GM23338 (cell line): Measurements from ENCODE around the gene ZCCHC14. TPM values are rescaled to one million over a fixed set of nuclear protein-coding genes. Genes with fewer than 3 reads are reported as not detected.

Experiments used
- ATAC-seq: fragments of 200-7000 bp; cut with Tn5 transposase; 3 replicates; pipeline ENCODE4 v1.9.1; 2020
- DNase-seq: peaks from one replicate; pipeline ENCODE4 v3.0.0-alpha.2; 2015; ENCODE audit warnings: low spot score
- H2AFZ ChIP-seq: fragments of 200-600 bp; sonication (generic); 2 replicates; pipeline ENCODE4 v1.8.0; 2016; ENCODE audit warnings: antibody characterized with exemption, mild to moderate bottlenecking, moderate library complexity
- H3F3A ChIP-seq: fragments of 200-600 bp; sonication (generic); replicated peaks from 2 replicates; pipeline ENCODE4 v1.8.0; 2017; ENCODE audit warnings: antibody characterized with exemption, mixed run types, low read depth
- H3K27ac ChIP-seq: fragments of 200-600 bp; sonication (generic); 2 replicates; pipeline ENCODE4 v1.6.1; 2016; ENCODE audit warnings: low read depth
- H3K27me3 ChIP-seq: fragments of 200-600 bp; sonication (generic); 2 replicates; pipeline ENCODE4 v1.8.0; 2016; ENCODE audit warnings: mild to moderate bottlenecking, mixed run types, moderate library complexity; ENCODE audit not compliant: insufficient read depth
- H3K36me3 ChIP-seq: fragments of 200-600 bp; sonication (generic); 2 replicates; pipeline ENCODE4 v1.8.0; 2016; ENCODE audit warnings: mild to moderate bottlenecking; ENCODE audit not compliant: insufficient read depth
- H3K4me1 ChIP-seq: fragments of 200-600 bp; sonication (generic); 2 replicates; pipeline ENCODE4 v1.8.0; 2016; ENCODE audit warnings: mild to moderate bottlenecking, moderate library complexity; ENCODE audit not compliant: insufficient read depth
- H3K4me2 ChIP-seq: fragments of 200-600 bp; sonication (generic); 2 replicates; pipeline ENCODE4 v1.7.1; 2017; ENCODE audit warnings: mixed run types
- H3K4me3 ChIP-seq: fragments of 200-600 bp; sonication (generic); 2 replicates; pipeline ENCODE4 v1.6.1; 2016; ENCODE audit warnings: mixed run types
- H3K79me2 ChIP-seq: fragments of 200-600 bp; sonication (generic); replicated peaks from 2 replicates; pipeline ENCODE4 v1.8.0; 2017; ENCODE audit warnings: mild to moderate bottlenecking; ENCODE audit not compliant: insufficient read depth
- H3K9me2 ChIP-seq: fragments of 200-600 bp; sonication (generic); 2 replicates; pipeline ENCODE4 v1.8.0; 2017; ENCODE audit not compliant: insufficient read depth
- H4K20me1 ChIP-seq: fragments of 200-600 bp; sonication (generic); replicated peaks from 2 replicates; pipeline ENCODE4 v1.8.0; 2017; ENCODE audit warnings: mild to moderate bottlenecking; ENCODE audit not compliant: insufficient read depth
- H3K27ac Mint-ChIP-seq: 2 replicates; pipeline ENCODE4 v1.8.0; 2020; ENCODE audit warnings: inconsistent platforms, mild to moderate bottlenecking, moderate library complexity, mixed read lengths
- H3K27me3 Mint-ChIP-seq: 3 replicates; pipeline ENCODE4 v1.8.0; 2022; ENCODE audit warnings: low read depth, mild to moderate bottlenecking, moderate library complexity, mixed read lengths, inconsistent platforms; ENCODE audit not compliant: insufficient read depth, poor library complexity
- H3K36me3 Mint-ChIP-seq: 3 replicates; pipeline ENCODE4 v1.8.0; 2021; ENCODE audit warnings: low read depth, mild to moderate bottlenecking, inconsistent platforms, moderate library complexity, mixed read lengths
- H3K4me1 Mint-ChIP-seq: 3 replicates; pipeline ENCODE4 v1.8.0; 2020; ENCODE audit warnings: mild to moderate bottlenecking, inconsistent platforms, mixed read lengths
- H3K4me3 Mint-ChIP-seq: 3 replicates; pipeline ENCODE4 v1.8.0; 2021; ENCODE audit warnings: moderate library complexity, mild to moderate bottlenecking, inconsistent platforms, mixed read lengths
- H3K9me3 Mint-ChIP-seq: 3 replicates; pipeline ENCODE4 v1.8.0; 2020; ENCODE audit warnings: moderate library complexity, mild to moderate bottlenecking, inconsistent platforms, mixed read lengths
- CREB1 ChIP-seq: fragments of 250-450 bp; sonication (Bioruptor Pico); IDR thresholded peaks from 2 replicates; pipeline ENCODE4 v1.5.0; 2020; ENCODE audit warnings: low read depth, mild to moderate bottlenecking, moderate library complexity
- EZH2 ChIP-seq: fragments of 200-600 bp; sonication (generic); IDR thresholded peaks from one replicate; pipeline ENCODE4 v1.8.0; 2017; ENCODE audit warnings: antibody characterized with exemption, mild to moderate bottlenecking, low read depth; ENCODE audit not compliant: unreplicated experiment
- EZH2phosphoT487 ChIP-seq: fragments of 200-600 bp; sonication (generic); IDR thresholded peaks from one replicate; pipeline ENCODE4 v1.8.1; 2018; ENCODE audit warnings: antibody characterized with exemption; ENCODE audit not compliant: unreplicated experiment
- JUNB ChIP-seq: IDR thresholded peaks from one replicate; pipeline ENCODE4 v1.6.1; 2016; ENCODE audit warnings: antibody characterized with exemption; ENCODE audit not compliant: unreplicated experiment
- NANOG ChIP-seq: IDR thresholded peaks from 2 replicates; pipeline ENCODE4 v1.6.1; 2016; ENCODE audit warnings: antibody characterized with exemption, borderline replicate concordance
- STAT1 ChIP-seq: IDR thresholded peaks from one replicate; pipeline ENCODE4 v1.6.1; 2016; ENCODE audit warnings: antibody characterized with exemption; ENCODE audit not compliant: unreplicated experiment
- ZNF114 ChIP-seq: fragments of 250-450 bp; sonication (Bioruptor Pico); IDR thresholded peaks from 2 replicates; pipeline ENCODE4 v1.5.0; 2020; ENCODE audit warnings: mild to moderate bottlenecking, moderate library complexity
- polyA plus RNA-seq: library from polyadenylated mRNA; unstranded; fragments of >200 nt; fragmentation: Nextera tagmentation; extraction: Ambion mirVana; gene quantifications from 2 replicates; pipeline ENCODE4 v1.2.1, GENCODE V29; 2016
- total RNA-seq: library from RNA; depleted of rRNA; stranded (reverse); fragments of >200 nt; shearing (Covaris generic); gene quantifications from 2 replicates; pipeline ENCODE4 v1.2.3, GENCODE V29; 2014
- TF ChIP-seq, protein P1 (sequence below): IDR thresholded peaks from 2 replicates; pipeline ENCODE4 v1.6.1; 2016; ENCODE audit warnings: antibody characterized with exemption
- TF ChIP-seq, protein P2 (sequence below): fragments of 250-450 bp; sonication (Bioruptor Pico); IDR thresholded peaks from 2 replicates; pipeline ENCODE4 v1.5.0; 2020; ENCODE audit warnings: mild to moderate bottlenecking, moderate library complexity
- TF ChIP-seq, protein P3 (sequence below): IDR thresholded peaks from one replicate; pipeline ENCODE4 v1.6.1; 2018; ENCODE audit warnings: antibody characterized with exemption; ENCODE audit not compliant: unreplicated experiment
- TF ChIP-seq, protein P4 (sequence below), 2 experiments: fragments of 200-600 bp in 1 of 2; sonication (generic) in 1 of 2; conservative IDR thresholded peaks; 2 replicates each; pipeline versions ENCODE4 v1.5.1 to v1.6.1; 2016 to 2017; ENCODE audit warnings: antibody characterized with exemption in 2 of 2, low read depth in 2 of 2, mild to moderate bottlenecking in 2 of 2, moderate library complexity in 1 of 2

Gene ZCCHC14
- total and polyA plus RNA-seq, 2 experiments from 2014 or later = 6.8 to 22.4 TPM

DNA sequence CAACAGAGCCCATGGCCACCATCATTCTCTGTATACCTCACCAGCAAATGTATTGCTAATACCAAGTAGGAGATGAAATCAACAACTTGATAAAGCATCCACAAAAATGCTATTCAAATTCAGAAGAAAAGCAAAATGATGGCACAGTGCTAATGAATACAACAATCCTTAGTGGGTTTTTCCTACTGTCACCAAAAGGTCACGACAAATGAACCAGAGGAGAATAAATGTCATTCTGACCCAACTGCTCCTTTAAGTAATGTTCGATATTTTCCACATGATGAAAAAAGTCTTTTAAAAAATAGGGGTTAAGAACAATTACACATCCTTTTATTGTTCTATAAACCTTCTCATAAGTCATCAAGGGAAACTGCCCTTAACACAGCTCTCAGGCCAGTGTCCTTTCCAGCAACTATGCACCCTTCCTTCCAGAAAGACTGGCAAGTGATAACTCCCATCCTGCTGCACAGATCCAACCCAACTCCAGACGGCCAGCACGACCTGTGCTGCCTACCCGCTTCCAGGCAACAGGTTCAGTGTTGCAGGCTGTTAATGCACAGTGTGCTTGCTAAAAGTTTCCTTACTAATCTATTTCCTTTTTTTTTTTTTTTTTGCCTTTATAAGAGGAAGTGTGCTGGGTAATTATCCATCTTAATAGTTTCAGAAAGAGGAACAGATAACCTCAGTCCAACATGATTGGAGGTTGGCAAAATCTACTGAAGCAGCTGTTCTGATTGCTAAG lies 124.6 kb downstream of the ZCCHC14 start:
- Mint-ChIP-seq H3K27ac (no peak overlapping the region), H3K36me3 (no peaks in the 10 kb centered on the region), H3K27me3 (no peaks in the 10 kb centered on the region), H3K9me3 (no peaks in the 10 kb centered on the region), H3K4me1 (peaks cover 28% of the 10 kb centered on the region), H3K4me3 (no peak overlapping the region)
- TF ChIP-seq, protein P1, sequence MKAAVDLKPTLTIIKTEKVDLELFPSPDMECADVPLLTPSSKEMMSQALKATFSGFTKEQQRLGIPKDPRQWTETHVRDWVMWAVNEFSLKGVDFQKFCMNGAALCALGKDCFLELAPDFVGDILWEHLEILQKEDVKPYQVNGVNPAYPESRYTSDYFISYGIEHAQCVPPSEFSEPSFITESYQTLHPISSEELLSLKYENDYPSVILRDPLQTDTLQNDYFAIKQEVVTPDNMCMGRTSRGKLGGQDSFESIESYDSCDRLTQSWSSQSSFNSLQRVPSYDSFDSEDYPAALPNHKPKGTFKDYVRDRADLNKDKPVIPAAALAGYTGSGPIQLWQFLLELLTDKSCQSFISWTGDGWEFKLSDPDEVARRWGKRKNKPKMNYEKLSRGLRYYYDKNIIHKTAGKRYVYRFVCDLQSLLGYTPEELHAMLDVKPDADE = no peak
- TF ChIP-seq NANOG (no peak), EZH2phosphoT487 (no peak), STAT1 (no peak), ZNF114 (CRISPR knock-in tag) (no peak), EZH2 (no peak), CREB1 (CRISPR knock-in tag) (no peak), JUNB (no peak)
- TF ChIP-seq, protein P2, sequence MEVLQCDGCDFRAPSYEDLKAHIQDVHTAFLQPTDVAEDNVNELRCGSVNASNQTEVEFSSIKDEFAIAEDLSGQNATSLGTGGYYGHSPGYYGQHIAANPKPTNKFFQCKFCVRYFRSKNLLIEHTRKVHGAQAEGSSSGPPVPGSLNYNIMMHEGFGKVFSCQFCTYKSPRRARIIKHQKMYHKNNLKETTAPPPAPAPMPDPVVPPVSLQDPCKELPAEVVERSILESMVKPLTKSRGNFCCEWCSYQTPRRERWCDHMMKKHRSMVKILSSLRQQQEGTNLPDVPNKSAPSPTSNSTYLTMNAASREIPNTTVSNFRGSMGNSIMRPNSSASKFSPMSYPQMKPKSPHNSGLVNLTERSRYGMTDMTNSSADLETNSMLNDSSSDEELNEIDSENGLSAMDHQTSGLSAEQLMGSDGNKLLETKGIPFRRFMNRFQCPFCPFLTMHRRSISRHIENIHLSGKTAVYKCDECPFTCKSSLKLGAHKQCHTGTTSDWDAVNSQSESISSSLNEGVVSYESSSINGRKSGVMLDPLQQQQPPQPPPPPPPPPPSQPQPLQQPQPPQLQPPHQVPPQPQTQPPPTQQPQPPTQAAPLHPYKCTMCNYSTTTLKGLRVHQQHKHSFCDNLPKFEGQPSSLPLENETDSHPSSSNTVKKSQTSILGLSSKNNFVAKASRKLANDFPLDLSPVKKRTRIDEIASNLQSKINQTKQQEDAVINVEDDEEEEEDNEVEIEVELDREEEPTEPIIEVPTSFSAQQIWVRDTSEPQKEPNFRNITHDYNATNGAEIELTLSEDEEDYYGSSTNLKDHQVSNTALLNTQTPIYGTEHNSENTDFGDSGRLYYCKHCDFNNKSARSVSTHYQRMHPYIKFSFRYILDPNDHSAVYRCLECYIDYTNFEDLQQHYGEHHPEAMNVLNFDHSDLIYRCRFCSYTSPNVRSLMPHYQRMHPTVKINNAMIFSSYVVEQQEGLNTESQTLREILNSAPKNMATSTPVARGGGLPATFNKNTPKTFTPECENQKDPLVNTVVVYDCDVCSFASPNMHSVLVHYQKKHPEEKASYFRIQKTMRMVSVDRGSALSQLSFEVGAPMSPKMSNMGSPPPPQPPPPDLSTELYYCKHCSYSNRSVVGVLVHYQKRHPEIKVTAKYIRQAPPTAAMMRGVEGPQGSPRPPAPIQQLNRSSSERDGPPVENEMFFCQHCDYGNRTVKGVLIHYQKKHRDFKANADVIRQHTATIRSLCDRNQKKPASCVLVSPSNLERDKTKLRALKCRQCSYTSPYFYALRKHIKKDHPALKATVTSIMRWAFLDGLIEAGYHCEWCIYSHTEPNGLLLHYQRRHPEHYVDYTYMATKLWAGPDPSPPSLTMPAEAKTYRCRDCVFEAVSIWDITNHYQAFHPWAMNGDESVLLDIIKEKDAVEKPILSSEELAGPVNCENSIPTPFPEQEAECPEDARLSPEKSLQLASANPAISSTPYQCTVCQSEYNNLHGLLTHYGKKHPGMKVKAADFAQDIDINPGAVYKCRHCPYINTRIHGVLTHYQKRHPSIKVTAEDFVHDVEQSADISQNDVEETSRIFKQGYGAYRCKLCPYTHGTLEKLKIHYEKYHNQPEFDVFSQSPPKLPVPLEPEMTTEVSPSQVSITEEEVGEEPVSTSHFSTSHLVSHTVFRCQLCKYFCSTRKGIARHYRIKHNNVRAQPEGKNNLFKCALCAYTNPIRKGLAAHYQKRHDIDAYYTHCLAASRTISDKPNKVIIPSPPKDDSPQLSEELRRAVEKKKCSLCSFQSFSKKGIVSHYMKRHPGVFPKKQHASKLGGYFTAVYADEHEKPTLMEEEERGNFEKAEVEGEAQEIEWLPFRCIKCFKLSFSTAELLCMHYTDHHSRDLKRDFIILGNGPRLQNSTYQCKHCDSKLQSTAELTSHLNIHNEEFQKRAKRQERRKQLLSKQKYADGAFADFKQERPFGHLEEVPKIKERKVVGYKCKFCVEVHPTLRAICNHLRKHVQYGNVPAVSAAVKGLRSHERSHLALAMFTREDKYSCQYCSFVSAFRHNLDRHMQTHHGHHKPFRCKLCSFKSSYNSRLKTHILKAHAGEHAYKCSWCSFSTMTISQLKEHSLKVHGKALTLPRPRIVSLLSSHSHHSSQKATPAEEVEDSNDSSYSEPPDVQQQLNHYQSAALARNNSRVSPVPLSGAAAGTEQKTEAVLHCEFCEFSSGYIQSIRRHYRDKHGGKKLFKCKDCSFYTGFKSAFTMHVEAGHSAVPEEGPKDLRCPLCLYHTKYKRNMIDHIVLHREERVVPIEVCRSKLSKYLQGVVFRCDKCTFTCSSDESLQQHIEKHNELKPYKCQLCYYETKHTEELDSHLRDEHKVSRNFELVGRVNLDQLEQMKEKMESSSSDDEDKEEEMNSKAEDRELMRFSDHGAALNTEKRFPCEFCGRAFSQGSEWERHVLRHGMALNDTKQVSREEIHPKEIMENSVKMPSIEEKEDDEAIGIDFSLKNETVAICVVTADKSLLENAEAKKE (CRISPR knock-in tag) = no peak
- TF ChIP-seq, protein P3, sequence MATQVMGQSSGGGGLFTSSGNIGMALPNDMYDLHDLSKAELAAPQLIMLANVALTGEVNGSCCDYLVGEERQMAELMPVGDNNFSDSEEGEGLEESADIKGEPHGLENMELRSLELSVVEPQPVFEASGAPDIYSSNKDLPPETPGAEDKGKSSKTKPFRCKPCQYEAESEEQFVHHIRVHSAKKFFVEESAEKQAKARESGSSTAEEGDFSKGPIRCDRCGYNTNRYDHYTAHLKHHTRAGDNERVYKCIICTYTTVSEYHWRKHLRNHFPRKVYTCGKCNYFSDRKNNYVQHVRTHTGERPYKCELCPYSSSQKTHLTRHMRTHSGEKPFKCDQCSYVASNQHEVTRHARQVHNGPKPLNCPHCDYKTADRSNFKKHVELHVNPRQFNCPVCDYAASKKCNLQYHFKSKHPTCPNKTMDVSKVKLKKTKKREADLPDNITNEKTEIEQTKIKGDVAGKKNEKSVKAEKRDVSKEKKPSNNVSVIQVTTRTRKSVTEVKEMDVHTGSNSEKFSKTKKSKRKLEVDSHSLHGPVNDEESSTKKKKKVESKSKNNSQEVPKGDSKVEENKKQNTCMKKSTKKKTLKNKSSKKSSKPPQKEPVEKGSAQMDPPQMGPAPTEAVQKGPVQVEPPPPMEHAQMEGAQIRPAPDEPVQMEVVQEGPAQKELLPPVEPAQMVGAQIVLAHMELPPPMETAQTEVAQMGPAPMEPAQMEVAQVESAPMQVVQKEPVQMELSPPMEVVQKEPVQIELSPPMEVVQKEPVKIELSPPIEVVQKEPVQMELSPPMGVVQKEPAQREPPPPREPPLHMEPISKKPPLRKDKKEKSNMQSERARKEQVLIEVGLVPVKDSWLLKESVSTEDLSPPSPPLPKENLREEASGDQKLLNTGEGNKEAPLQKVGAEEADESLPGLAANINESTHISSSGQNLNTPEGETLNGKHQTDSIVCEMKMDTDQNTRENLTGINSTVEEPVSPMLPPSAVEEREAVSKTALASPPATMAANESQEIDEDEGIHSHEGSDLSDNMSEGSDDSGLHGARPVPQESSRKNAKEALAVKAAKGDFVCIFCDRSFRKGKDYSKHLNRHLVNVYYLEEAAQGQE = no peak
- TF ChIP-seq, protein P4, sequence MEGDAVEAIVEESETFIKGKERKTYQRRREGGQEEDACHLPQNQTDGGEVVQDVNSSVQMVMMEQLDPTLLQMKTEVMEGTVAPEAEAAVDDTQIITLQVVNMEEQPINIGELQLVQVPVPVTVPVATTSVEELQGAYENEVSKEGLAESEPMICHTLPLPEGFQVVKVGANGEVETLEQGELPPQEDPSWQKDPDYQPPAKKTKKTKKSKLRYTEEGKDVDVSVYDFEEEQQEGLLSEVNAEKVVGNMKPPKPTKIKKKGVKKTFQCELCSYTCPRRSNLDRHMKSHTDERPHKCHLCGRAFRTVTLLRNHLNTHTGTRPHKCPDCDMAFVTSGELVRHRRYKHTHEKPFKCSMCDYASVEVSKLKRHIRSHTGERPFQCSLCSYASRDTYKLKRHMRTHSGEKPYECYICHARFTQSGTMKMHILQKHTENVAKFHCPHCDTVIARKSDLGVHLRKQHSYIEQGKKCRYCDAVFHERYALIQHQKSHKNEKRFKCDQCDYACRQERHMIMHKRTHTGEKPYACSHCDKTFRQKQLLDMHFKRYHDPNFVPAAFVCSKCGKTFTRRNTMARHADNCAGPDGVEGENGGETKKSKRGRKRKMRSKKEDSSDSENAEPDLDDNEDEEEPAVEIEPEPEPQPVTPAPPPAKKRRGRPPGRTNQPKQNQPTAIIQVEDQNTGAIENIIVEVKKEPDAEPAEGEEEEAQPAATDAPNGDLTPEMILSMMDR (conservative IDR thresholded peaks at IDR 0.05; ENCODE audit: low read depth in 2 of 2) = no peak
- no peak for DNase-seq
- Histone ChIP-seq H3K27ac (no peak overlapping the region; the same call in 1 of the 2 replicates), H3K36me3 (no peaks in the 10 kb centered on the region), H3K27me3 (no peaks in the 10 kb centered on the region), H3K4me1 (no peaks in the 10 kb centered on the region), H3K4me2 (no peak overlapping the region), H3K79me2 (peaks cover 81% of the 10 kb centered on the region), H2AFZ (no peak overlapping the region), H3K4me3 (no peak overlapping the region), H3F3A (no peaks in the 10 kb centered on the region), H3K9me2 (no peaks in the 10 kb centered on the region), H4K20me1 (peaks cover 29% of the 10 kb centered on the region; the same call in 1 of the 2 replicates)
- no peak for ATAC-seq
